ENCODE measurements around the gene FAM167B.

- TF ChIP-seq CTCF (IDR thresholded peaks at IDR 0.05) (no peak), POLR2A (IDR thresholded peaks at IDR 0.05) (no peak), EP300 (IDR thresholded peaks at IDR 0.05) (no peak)
Measured at GRCh38 chr1:32239337-32239736, 7.7 kb upstream of the FAM167B start.

Measured in gastroesophageal sphincter (tissue), 3 donors.